GM19438 (cell line): ENCODE data around the gene PLGRKT.
"Not testable (repeated sequence)": the region's sequence is repeated elsewhere in the genome, so short reads cannot be mapped to it uniquely, and the experiment has no call there.

ENCODE experiments used
- ATAC-seq: cut with Tn5 transposase; IDR thresholded peaks from one replicate; pipeline ENCODE4 v1.9.1; 2021; ENCODE audit warnings: low read depth; ENCODE audit not compliant: unreplicated experiment

PLGRKT gene, protein sequence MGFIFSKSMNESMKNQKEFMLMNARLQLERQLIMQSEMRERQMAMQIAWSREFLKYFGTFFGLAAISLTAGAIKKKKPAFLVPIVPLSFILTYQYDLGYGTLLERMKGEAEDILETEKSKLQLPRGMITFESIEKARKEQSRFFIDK

GRCh38 chr9:5437254-5438216 is at the start of gene PLGRKT:
Gene PLGRKT, minus strand, starts transcription at chr9:5437925. Its CDS starts 5,948 bp downstream, at chr9:5431977.
- peak; percentile 74 for ATAC-seq

GRCh38 chr9:5486988-5487387 is 49.3 kb upstream of the PLGRKT start:
- no peak for ATAC-seq

- no peak for ATAC-seq
These were observed 47.8 kb upstream of the PLGRKT start for GRCh38 chr9:5485378-5486085.

DNA sequence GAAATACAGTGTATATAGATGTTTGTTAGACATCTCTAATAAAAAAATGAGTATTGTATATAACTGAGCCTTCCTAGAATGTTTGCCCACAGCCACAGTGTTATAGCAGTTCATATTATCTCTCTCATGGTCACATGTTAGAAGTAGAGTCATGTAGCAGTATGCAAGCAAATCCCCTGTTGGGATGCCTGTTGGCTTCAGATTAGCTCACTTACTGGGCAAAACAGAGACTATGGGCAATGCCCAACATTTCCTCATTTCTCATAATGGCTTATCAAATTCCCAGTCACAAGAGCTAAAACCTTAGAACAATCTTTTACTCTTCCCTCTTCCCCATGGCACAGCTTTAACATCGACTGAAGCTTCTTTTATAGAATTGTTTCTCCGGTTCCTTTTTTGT is 45.6 kb upstream of the PLGRKT start:
- ATAC-seq, result no peak

- ATAC-seq, result no peak
These were observed 44.5 kb upstream of the PLGRKT start for GRCh38 chr9:5482194-5482593.

GRCh38 chr9:5481322-5482040 is 43.8 kb upstream of the PLGRKT start:
- no peak for ATAC-seq

- no peak for ATAC-seq
These were observed 43.2 kb upstream of the PLGRKT start for GRCh38 chr9:5480919-5481318.

DNA sequence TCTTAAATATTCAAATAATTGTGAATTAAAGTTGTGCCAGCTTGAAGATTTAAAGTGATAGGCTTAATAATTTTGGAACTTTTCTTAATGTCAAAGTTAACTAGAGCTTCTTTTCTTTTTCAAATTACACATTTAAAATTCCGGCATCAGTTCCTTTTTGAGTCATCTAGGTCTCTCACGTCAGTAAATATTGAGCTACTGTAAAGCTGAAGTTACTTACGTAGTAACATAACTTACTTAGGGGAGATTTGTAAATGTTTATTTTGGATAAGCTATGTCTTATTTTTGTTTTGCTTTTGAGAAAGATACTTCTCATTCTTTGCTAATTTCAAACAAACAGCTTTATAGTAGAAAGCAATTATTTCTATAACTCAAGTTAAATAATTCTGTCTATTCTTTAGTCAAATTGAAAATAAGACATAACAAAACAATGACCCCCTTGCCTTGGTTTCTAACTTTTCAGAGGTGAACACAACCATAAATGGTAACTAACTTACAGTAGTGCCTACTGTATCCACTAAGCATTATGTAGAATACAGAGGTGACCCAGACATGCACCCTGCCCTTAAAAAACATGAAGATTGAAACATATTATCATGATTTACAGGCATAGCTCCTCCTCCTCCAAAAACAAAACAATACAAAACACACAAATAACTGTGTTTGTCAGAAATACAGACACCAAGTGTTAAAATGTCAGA is 42.4 kb upstream of the PLGRKT start:
- no peak for ATAC-seq

GRCh38 chr9:5478206-5478605 is 40.5 kb upstream of the PLGRKT start:
- ATAC-seq, result no peak

- not testable (repeated sequence) for ATAC-seq
These were observed 37.9 kb upstream of the PLGRKT start for GRCh38 chr9:5475611-5476010.

DNA sequence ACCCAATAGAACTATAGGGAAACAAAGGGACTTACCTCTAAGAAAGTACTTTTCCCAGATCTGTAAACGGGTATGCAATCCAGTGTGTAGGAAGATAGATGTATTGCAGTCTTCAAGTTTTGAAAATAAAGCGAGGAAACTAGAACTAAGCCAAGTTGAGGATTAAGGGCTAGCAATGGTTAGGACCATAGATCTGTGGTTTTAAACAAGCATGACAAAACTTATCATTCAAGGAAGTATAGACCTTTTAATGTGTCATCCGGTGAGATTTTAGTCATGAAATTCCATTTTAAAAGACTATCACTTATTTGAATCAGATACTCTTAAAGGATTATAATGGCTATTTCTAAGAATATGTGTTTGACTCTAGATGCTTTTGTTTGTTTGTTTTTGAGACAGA is 33.1 kb upstream of the PLGRKT start:
- ATAC-seq, result no peak

DNA sequence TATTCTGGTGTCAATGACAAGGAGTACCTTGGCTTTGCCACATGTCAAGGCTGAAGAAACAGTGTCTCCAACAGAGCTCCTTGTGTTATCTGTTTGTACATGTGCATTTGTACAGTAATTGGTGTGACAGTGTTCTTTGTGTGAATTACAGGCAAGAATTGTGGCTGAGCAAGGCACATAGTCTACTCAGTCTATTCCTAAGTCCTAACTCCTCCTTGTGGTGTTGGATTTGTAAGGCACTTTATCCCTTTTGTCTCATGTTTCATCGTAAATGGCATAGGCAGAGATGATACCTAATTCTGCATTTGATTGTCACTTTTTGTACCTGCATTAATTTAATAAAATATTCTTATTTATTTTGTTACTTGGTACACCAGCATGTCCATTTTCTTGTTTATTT is 32.4 kb upstream of the PLGRKT start:
- no peak for ATAC-seq

DNA sequence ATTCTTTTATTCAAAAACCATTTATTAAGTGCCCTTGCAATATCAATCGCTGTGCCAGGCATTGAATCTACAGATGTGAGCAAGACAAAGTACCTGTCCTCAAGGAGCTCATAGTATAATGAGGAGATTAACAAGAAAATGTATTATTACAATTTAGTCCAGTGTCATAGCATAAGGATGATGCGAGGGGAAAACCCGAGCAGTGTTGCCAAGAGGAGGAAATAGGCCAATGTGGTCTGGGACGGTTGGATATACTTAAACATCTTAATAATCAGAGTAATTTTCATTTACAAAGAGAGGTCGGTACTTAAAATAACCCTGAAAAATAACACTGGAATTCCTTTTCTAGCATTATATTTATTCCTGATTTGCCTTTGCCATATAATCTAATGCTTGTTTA is 31.1 kb upstream of the PLGRKT start:
- ATAC-seq, result no peak

DNA sequence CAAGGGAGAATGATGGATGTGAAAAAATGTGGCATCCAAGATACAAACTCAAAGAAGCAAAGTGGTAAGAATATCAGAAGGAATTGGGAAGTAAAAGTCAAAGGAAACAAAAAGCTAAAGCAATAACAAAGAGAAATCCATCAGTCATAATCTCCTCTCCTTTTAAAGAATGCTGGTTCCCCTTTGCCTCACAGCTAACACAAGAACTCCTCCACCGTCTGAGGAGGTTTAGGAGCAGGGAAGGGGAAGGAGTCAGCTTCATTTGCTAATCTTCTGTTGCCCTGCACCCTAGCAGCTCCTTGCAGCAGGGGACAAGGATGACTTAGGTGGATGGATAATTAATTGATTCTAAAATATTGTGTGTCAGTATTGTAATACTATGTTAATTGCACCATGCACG is 29.0 kb upstream of the PLGRKT start:
- ATAC-seq, result no peak

DNA sequence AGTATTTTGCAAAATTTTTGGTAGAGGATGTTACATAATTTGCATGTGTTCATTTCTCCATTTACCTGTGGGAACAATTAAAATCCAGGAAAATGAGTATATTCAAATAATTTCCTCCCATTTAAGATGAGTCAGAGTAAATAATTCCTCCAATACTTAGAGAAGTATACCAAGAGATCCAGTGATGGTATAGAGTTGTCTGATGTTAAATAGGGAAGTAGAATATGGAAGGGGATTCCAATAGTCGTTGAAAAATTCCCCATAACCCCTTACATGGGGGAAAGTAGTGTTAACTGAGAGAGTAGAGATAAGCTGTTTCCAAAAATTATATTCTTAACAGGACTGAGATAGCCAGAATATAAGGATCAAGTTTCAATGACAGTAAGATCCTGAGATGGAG is 28.3 kb upstream of the PLGRKT start:
- no peak for ATAC-seq

GRCh38 chr9:5464831-5465330 is 27.2 kb upstream of the PLGRKT start:
- not testable (repeated sequence) for ATAC-seq

- no peak for ATAC-seq
These were observed 22.4 kb upstream of the PLGRKT start for GRCh38 chr9:5460157-5460556.

DNA sequence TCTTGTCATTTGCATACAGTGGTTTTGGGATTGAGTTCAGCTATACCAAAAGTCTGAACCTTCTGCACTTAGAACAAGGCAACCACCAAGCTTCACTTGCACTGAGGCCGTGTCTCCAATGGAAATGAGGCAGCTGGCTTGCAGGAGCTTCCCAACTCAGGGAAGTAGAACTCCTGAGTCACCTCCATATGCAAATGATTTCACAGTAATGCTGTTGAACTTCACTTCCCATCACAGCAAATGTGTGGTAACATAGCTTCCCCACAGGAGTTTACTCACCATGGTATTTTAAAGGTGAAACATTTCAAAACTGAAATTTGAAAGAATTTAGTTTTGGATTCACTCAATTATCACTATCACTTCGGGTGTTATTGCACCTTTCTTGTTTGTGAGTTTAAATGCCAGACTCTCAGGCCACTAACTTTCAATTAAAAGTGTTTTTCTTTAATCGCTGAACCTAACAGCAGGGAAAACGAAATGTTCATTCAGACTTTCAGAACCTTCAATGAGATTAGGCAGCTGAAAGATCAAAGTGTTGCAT is 21.6 kb upstream of the PLGRKT start:
- peak; percentile 68 for ATAC-seq

GRCh38 chr9:5455181-5455580 is 17.5 kb upstream of the PLGRKT start:
- no peak for ATAC-seq

DNA sequence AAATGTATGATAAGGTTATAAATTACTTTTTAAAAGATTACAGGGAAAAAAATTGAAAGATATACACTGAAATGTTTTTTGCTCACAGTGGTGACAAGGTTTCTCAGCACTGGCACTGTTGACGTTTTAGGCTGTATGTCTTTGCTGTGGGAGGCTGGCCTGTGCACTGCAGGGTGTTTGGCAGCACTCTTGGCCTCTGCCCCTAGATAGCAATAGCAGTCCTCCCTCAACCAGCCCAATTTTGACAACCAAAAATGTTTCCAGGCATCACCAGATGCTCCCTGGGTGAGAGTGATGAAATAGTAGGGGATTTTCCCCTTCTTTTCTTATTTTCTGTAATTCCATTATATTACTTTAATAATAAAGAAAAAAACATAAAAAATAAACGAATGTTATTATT is 15.9 kb upstream of the PLGRKT start:
- no peak for ATAC-seq
